Loucy (cell line): ENCODE results near the gene EEPD1.
A peak's percentile ranks its signal among the peaks of the same experiment; 100 is the strongest.
"Not testable (repeated sequence)": the region's sequence is repeated elsewhere in the genome, so short reads cannot be mapped to it uniquely, and the experiment has no call there.

ENCODE experiments used
- H2AFZ ChIP-seq: fragments of 200-600 bp; sonication (generic); 2 replicates; pipeline ENCODE4 v1.6.0; 2016; ENCODE audit warnings: antibody characterized with exemption, mild to moderate bottlenecking, low read length, moderate library complexity
- H3F3A ChIP-seq: fragments of 200-600 bp; 2 replicates; pipeline ENCODE4 v1.6.0; 2016; ENCODE audit warnings: antibody characterized with exemption, low read depth, mild to moderate bottlenecking
- H3K27me3 ChIP-seq: fragments of 200-600 bp; sonication (generic); 2 replicates; pipeline ENCODE4 v1.6.1; 2014; ENCODE audit warnings: low read length, mild to moderate bottlenecking; ENCODE audit not compliant: insufficient read depth, poor library complexity, severe bottlenecking
- H3K36me3 ChIP-seq: fragments of 200-600 bp; sonication (generic); 2 replicates; pipeline ENCODE4 v1.6.1; 2016; ENCODE audit warnings: low read length; ENCODE audit not compliant: insufficient read depth
- H3K4me1 ChIP-seq: fragments of 200-600 bp; sonication (generic); 2 replicates; pipeline ENCODE4 v1.5.1; 2014; ENCODE audit warnings: low read length, mild to moderate bottlenecking; ENCODE audit not compliant: insufficient read depth, poor library complexity, severe bottlenecking
- H3K4me2 ChIP-seq: fragments of 200-600 bp; sonication (generic); 2 replicates; pipeline ENCODE4 v1.6.0; 2014; ENCODE audit warnings: antibody characterized with exemption, low read length, low read depth, mild to moderate bottlenecking; ENCODE audit not compliant: poor library complexity, severe bottlenecking
- H3K4me3 ChIP-seq: fragments of 200-600 bp; sonication (generic); 2 replicates; pipeline ENCODE4 v1.5.1; 2014; ENCODE audit warnings: low read length, mild to moderate bottlenecking, mixed read lengths; ENCODE audit not compliant: poor library complexity, severe bottlenecking
- H3K79me2 ChIP-seq: fragments of 200-600 bp; sonication (generic); 2 replicates; pipeline ENCODE4 v1.6.1; 2014; ENCODE audit warnings: low read length; ENCODE audit not compliant: insufficient read depth
- H3K9ac ChIP-seq: fragments of 200-600 bp; sonication (generic); 2 replicates; pipeline ENCODE4 v1.6.0; 2014; ENCODE audit warnings: mild to moderate bottlenecking, low read depth, low read length, moderate library complexity; ENCODE audit not compliant: poor library complexity, severe bottlenecking
- H3K9me2 ChIP-seq: fragments of 200-600 bp; sonication (generic); replicated peaks from 2 replicates; pipeline ENCODE4 v1.6.1; 2016; ENCODE audit warnings: low read depth, low read length, mixed read lengths
- H3K9me3 ChIP-seq: fragments of 200-600 bp; sonication (generic); 2 replicates; pipeline ENCODE4 v1.6.1; 2014; ENCODE audit warnings: mild to moderate bottlenecking, antibody characterized with exemption, low read length, low read depth; ENCODE audit not compliant: insufficient read depth
- H4K20me1 ChIP-seq: fragments of 200-600 bp; sonication (generic); 2 replicates; pipeline ENCODE4 v1.6.0; 2014; ENCODE audit warnings: antibody characterized with exemption, low read length, mild to moderate bottlenecking; ENCODE audit not compliant: insufficient read depth, poor library complexity, severe bottlenecking
- EZH2phosphoT487 ChIP-seq: fragments of 200-600 bp; IDR thresholded peaks from 2 replicates; pipeline ENCODE4 v1.6.1; 2018; ENCODE audit warnings: antibody characterized with exemption, mild to moderate bottlenecking, moderate library complexity, borderline replicate concordance
- TF ChIP-seq, protein P1 (sequence below): fragments of 200-600 bp; sonication (generic); conservative IDR thresholded peaks from 2 replicates; pipeline ENCODE4 v1.5.1; 2014; ENCODE audit warnings: mild to moderate bottlenecking, antibody characterized with exemption, low read length

Gene EEPD1

DNA sequence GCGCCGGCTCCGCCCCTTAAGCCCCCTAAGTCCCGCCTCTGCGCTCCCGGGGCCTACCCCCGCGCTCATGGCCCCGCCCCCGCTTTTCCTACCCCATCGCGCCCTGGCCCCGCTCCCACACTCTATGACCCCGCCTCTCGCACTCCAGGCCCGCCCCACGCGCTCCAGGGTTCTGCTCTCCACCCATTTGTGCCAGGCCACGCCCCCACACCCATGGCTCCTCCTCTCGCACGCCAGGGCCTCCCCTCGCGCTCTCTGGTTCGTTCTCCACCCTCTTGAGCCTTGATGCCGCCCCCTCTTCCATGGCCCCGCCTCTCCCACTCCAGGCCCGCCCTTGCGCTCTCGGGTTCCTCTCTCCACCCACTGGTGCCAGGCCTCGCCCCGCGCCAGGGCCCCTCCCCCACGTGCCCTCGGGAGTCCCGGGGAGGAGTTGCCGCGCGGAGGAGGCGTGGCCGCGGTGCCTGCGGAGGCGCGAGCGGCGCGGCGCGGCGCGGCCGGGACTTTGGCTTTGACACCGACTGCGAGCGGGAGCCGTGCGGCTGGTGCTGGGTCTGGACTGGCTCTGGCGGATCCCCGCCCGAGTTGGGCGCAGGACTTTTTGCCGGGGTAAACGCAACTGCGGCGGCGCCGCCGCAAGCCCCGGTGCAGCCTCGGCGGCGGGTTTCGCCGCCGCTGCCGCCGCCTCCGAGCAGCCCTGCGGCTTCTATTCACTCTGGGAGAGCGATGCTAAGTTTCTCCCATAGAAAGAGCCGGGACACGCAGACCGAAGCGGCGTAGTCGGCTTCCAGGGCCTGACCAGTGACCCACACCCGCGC is at the start of gene EEPD1:
Gene EEPD1, plus strand, starts transcription at position 499 of the 815 bp plus-strand sequence. CDS start 1,071 bp downstream, outside the sequence.
- Histone ChIP-seq H2AFZ (peak within 1 kb of the TSS; percentile 81), H3K4me3 (peak within 1 kb of the TSS; percentile 86), H3K4me1 (peaks cover 48% of the 10 kb centered on the region), H3K9me2 (no peaks in the 10 kb centered on the region), H3K9me3 (no peaks in the 10 kb centered on the region), H3K9ac (peak within 1 kb of the TSS; percentile 76), H4K20me1 (no peaks in the 10 kb centered on the region), H3K27me3 (no peaks in the 10 kb centered on the region), H3K79me2 (peaks cover 38% of the 10 kb centered on the region), H3K36me3 (no peaks in the 10 kb centered on the region), H3F3A (no peaks in the 10 kb centered on the region), H3K4me2 (peak within 1 kb of the TSS; percentile 79)
- no peak for TF ChIP-seq EZH2phosphoT487
- TF ChIP-seq, protein P1, sequence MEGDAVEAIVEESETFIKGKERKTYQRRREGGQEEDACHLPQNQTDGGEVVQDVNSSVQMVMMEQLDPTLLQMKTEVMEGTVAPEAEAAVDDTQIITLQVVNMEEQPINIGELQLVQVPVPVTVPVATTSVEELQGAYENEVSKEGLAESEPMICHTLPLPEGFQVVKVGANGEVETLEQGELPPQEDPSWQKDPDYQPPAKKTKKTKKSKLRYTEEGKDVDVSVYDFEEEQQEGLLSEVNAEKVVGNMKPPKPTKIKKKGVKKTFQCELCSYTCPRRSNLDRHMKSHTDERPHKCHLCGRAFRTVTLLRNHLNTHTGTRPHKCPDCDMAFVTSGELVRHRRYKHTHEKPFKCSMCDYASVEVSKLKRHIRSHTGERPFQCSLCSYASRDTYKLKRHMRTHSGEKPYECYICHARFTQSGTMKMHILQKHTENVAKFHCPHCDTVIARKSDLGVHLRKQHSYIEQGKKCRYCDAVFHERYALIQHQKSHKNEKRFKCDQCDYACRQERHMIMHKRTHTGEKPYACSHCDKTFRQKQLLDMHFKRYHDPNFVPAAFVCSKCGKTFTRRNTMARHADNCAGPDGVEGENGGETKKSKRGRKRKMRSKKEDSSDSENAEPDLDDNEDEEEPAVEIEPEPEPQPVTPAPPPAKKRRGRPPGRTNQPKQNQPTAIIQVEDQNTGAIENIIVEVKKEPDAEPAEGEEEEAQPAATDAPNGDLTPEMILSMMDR = no peak

DNA sequence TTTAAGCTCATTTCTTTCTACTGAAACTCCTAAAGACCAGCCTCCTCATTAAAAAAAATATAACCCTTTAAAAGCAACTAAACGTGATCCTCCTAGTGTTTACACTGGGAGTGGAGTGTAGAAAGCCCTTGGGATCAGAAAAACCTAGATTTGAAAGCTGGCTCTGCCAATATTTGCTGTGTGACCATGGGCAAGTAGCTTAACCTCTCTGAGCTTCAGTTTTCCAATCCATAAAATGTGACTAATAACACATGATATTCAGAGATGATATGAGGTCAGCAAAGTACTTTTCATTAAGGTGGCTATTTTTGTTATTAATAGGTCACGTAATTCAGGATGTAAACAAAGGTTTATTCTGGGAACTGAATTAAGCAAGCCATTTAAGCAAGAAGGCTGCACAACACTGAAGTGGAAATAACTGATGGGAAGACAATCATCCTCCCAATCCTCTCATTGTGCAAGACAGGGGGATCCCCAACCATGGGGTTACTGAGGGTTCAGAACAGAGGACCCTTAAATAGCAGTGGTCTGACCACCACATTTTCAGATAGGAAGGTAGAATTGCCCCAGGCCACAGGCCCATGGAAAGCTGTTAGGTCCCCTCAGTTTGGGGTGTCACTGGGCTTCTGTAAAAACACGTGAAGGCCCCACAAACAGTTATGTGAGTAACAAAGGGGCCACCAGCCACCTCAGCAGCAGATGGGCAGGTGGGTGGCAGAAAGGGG is 49.1 kb upstream of the EEPD1 start:
- peaks cover 5% of the 10 kb centered on the region; the same call in 1 of the 2 replicates for H3K9me3 ChIP-seq
- peaks cover 1% of the 10 kb centered on the region for H3K4me1 ChIP-seq
- no peaks in the 10 kb centered on the region for H3K27me3 ChIP-seq
- TF ChIP-seq, protein P1 = no peak
- TF ChIP-seq EZH2phosphoT487 = no peak
- no peak overlapping the region for H3K4me3 ChIP-seq
- H3F3A ChIP-seq = no peaks in the 10 kb centered on the region
- H3K9ac ChIP-seq = no peak overlapping the region
- H3K36me3 ChIP-seq = no peaks in the 10 kb centered on the region
- no peaks in the 10 kb centered on the region for H3K79me2 ChIP-seq
- H3K4me2 ChIP-seq = no peak overlapping the region
- H4K20me1 ChIP-seq = no peaks in the 10 kb centered on the region
- no peaks in the 10 kb centered on the region for H3K9me2 ChIP-seq
- no peak overlapping the region for H2AFZ ChIP-seq

DNA sequence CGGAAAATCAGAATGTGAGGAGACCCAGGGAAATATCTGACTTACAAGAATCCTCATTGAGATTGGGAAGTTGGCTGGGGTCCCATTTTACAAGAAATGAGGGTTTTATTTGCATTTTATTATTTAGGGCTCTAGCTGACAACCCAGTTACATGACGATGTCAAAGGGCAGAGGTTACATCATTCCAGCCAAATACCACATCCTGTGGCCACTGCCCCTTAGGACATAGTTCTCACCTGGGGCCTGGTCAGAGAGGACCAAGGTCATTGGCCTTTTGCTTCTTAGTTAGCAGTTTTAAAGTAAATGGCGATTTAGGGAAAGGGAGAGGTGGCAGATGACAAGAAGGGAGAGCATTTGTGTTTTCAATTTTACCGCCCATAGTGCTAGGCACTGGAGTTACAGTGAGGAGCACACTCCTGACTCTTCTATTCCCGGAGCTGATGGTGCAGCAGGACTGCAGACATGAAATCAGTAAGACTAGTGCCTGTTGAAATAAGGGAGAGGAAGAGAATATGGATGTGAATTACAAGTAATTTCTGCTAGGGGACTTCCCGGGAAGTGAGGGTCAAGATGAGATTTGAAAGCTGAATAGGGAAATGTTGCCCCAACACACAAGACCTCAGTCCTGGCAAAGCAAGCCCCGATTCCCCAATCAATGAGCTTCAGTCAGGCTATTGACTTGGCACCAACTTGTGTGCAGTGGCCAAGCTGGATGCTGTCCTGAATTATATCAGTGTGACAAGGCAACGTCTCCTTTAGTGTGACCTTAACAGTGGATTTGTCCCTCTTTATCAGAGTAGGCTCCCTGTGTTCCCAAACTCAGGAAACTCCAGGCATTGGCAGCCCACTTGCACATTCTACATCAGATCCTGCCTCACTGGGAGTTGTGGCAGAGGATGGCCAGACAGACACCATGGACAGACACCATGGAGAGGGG is 45.8 kb upstream of the EEPD1 start:
- H3K36me3 ChIP-seq, H3K4me1 ChIP-seq, H4K20me1 ChIP-seq, H2AFZ ChIP-seq, H3K9me3 ChIP-seq, H3K79me2 ChIP-seq, H3K9me2 ChIP-seq, H3F3A ChIP-seq, H3K9ac ChIP-seq, H3K27me3 ChIP-seq, H3K4me3 ChIP-seq, H3K4me2 ChIP-seq: not testable (repeated sequence)
